Activated CD4-positive, CD25-positive, alpha-beta regulatory T cell treated with anti-CD3 and anti-CD28 coated beads, Interleukin-2, amount 50 U/mL, for 72 hours (primary cell): Measurements from ENCODE around the gene MSN.
"Not testable (repeated sequence)": the region's sequence is repeated elsewhere in the genome, so short reads cannot be mapped to it uniquely, and the experiment has no call there.

Experiments used
- DNase-seq: peaks from one replicate; pipeline ENCODE4 v3.0.0; 2021

MSN gene

DNA sequence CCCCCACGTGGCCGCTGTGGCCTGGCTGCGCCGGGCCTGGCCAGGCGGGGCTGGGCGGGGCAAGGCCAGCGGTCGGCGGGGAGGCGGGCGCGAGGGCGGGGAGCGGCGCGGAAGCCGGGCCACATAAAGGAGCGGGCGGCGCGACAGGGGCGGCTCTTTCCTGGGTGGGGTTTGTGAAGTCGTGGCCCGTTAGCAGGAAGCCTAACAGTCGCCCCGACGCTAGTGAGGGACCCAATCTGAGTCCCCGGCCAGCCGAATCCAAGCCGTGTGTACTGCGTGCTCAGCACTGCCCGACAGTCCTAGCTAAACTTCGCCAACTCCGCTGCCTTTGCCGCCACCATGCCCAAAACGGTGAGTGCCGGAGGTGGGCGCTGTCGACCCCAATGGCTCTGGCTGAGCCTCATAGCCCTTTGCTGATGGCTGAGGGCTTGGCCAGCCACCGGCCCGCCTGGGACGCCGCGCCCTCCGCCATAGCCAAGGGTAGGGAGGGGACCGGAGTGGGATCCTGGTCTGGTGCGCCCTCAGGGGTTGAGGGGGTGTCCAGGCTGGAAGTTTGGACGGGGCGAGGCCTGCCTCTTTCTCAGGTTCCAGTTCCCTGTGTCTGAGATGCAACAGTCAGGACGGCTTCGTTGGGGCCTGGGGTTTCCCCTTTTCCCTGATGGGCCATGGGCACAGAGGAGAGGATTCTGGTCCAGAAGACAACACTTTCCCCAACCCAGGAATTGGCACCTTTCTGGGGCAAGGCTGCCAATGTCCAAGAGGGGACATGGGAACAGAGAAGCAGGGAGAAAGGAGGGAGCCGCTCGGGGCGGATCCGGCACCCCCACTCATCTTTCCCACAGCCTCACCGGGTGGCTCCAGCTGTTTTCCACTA lies at the start of gene MSN:
Gene MSN (plus strand): TSS at position 152 of the 874 bp plus-strand sequence. CDS start 188 bp downstream, at position 340.
- peak; percentile 81 for DNase-seq

DNA sequence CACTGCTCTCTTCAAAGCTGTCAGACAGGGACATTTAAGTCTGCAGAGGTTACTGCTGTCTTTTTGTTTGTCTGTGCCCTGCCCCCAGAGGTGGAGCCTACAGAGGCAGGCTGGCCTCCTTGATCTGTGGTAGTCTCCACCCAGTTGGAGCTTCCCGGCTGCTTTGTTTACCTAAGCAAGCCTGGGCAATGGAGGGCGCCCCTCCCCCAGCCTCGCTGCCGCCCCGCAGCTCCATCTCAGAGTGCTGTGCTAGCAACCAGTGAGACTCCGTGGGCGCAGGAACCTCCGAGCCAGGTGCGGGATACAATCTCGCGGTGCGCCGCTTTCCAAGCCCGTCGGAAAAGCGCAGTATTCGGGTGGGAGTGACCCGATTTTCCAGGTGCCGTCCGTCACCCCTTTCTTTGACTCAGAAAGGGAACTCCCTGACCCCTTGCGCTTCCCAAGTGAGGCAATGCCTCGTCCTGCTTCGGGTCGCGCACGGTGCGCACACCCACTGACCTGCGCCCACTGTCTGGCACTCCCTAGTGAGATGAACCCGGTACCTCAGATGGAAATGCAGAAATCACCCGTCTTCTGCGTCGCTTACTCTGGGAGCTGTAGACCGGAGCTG lies 47.3 kb upstream of the MSN start:
- not testable (repeated sequence) for DNase-seq

- no peak for DNase-seq
Measured at GRCh38 chrX:65630771-65631170, 36.7 kb upstream of the MSN start.

GRCh38 chrX:65633826-65634225 lies 33.6 kb upstream of the MSN start:
- DNase-seq, result no peak

- no peak for DNase-seq
Measured at GRCh38 chrX:65634732-65635131, 32.7 kb upstream of the MSN start.

- DNase-seq, result no peak
Measured at GRCh38 chrX:65635378-65635777, 32.1 kb upstream of the MSN start.

DNA sequence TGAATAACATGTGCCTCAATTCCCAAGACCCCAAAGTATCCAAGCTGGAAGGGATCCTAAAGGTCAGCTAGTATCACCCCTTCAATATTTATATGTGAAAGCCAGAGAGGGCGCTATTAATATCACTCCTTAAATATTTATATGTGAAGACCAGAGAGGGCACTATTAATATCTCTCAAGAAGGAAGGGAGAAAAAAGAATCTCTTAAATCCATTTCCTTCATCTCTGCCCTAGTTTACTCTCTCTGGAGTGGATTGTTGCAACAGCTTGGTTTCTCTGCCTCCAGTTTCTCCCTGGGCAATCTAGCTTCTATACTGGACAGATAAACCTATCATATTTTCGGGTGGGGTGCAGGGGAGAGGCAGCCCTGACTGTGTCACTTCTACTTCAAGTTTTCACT lies 31.6 kb upstream of the MSN start:
- no peak for DNase-seq

GRCh38 chrX:65636261-65636660 lies 31.2 kb upstream of the MSN start:
- DNase-seq, result not testable (repeated sequence)

GRCh38 chrX:65637335-65637734 lies 30.1 kb upstream of the MSN start:
- DNase-seq, result no peak

- DNase-seq, result no peak
Measured at GRCh38 chrX:65642914-65643491, 24.5 kb upstream of the MSN start.

GRCh38 chrX:65643531-65644052 lies 23.9 kb upstream of the MSN start:
- DNase-seq, result no peak

GRCh38 chrX:65644621-65645289 lies 22.7 kb upstream of the MSN start:
- DNase-seq, result no peak

- DNase-seq, result no peak
Measured at GRCh38 chrX:65647801-65648200, 19.7 kb upstream of the MSN start.

GRCh38 chrX:65652098-65652497 lies 15.4 kb upstream of the MSN start:
- no peak for DNase-seq

- not testable (repeated sequence) for DNase-seq
Measured at GRCh38 chrX:65657009-65657441, 10.4 kb upstream of the MSN start.

- DNase-seq, result no peak
Measured at GRCh38 chrX:65657659-65658058, 9.8 kb upstream of the MSN start.

DNA sequence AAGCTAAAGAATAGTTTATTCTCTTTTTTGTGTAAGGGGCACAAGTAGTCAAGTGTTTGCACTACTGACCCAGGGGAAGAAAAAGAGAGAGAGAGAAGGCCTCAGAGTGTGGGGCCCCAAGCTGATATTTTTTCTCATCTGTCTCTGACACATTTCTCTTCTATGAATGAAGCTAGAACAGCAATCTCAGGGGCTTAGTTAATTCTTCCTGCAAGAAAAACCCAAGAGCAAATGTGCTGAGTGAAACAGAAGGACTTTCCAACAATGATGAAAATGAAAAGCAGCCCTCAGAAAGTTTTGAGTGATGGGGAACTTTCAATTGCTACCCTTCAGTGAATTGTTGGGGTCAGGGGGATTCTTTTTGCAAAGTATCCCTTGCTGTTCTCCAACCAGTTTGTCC lies 9.2 kb upstream of the MSN start:
- DNase-seq, result no peak

GRCh38 chrX:65667157-65667502 lies 324 bp upstream of the MSN start:
- DNase-seq, result no peak

DNA sequence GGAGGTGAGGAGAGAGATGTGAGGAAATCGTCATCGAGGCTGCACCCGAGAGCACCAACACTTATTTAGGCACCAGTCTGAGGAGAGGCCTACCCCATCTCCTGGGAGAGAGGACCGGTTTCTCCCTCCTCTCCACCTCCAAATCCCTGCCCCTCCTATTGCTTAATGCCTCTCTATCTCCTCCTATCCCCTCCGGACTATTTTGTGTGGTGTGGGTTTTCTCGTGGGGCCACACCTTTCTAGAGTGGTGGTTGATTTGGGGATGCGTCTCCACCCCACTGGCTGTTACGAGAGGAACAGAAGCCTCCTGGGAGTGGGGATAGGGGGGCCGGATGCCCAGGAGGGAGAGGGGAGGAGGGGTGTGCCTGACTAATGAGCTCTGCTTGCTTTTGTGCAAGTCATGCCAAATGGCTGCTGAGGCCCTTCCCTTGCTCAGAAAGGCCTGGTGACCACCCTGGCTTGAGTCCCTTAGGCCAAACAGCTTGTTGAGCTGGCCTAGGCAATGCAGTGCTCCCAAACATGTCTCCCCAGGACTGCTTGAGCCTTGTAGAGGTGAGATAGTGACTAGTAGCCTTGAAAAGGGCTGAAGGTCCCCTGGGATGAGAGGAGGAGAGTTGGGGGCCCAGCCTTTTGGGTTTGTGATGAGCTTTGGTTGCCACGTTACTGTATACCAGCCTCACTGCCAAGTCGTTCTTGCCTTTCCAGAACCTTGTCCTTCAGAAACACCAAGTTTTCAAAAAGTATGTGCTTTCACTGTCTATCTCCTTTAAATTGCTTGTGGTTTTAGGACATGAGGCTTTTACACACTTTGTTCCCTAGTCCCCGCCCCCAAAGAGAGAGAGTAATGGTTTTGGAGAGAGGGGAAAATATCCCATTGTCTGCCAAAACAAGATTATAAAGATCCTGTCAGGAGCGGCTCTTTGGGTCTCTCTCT lies 1.2 kb downstream of the MSN start:
- peak; percentile 51 for DNase-seq

DNA sequence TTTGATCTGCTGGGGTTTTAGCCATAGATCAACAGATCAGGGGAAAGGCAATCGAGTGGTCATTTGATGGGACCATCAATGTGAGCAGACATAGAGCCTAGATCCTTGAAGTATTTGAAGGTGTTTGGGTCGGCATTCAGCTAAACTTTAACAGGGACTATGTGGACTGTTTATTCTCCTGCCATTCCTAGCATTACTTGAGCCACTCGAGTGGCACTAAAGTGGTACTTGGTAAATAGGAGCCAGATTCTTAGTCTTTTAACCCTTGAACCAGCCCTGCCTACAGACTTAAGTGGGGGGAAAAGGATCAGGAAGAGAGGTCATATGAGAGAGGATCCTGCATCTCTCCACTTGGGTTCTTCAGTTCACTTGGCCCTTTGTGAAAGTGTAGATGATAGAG lies 3.8 kb downstream of the MSN start:
- no peak for DNase-seq

GRCh38 chrX:65671966-65672365 lies 4.5 kb downstream of the MSN start:
- no peak for DNase-seq

DNA sequence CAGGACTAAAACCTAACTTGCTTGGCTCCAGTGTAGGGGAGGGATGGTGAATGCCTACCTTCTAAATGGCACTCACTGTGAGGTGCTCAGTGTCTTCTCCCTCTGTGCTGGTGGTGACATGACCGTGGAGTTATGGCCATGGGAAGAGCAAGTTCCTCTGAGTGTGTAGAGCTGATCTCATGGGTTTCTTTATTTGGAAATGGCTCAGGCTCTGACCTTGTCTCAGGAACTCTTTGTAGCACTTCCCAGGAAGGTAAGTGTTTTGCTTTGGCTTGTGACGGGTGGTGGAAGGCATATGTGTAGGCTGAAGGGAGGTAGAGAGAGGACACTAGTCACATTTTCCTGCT lies 6.4 kb downstream of the MSN start:
- no peak for DNase-seq
